ENCODE measurements around the gene TEAD1. TPM values are rescaled to one million over a fixed set of nuclear protein-coding genes. Genes with fewer than 3 reads are reported as not detected.

TEAD1 gene
- total RNA-seq, 2 experiments from 2014 or later = 0.12 to 0.15 TPM

GRCh38 chr11:12886508-12886907 is 212.3 kb downstream of the TEAD1 start:
- Mint-ChIP-seq H3K4me1 (no peaks in the 10 kb centered on the region), H3K36me3 (ENCODE audit: low read depth) (no peaks in the 10 kb centered on the region), H3K27me3 (peaks cover 3% of the 10 kb centered on the region), H3K9me3 (no peaks in the 10 kb centered on the region), H3K27ac (no peak overlapping the region), H3K4me3 (no peak overlapping the region)
- ChIA-PET CTCF (interaction anchor here (1.2 kb wide), 1 partner anchor 556 kb away, joined by 3 read pairs; no protein-coding TSS in a partner anchor), POLR2A (no interaction called here)
- no peak for DNase-seq

- POLR2A ChIA-PET = interaction anchor here (0.5 kb wide), 1 partner anchor 577 kb away, joined by 3 read pairs; no protein-coding TSS in a partner anchor
- no peak overlapping the region for H3K4me3 Mint-ChIP-seq
- H3K36me3 Mint-ChIP-seq (ENCODE audit: low read depth) = no peaks in the 10 kb centered on the region
- CTCF ChIA-PET = interaction anchor here (0.7 to 1.6 kb wide), 6 partner anchors 9 to 557 kb away, joined by 3 to 6 read pairs (median 4); no protein-coding TSS in a partner anchor
- no peaks in the 10 kb centered on the region for H3K4me1 Mint-ChIP-seq
- no peak overlapping the region for H3K27ac Mint-ChIP-seq
- H3K27me3 Mint-ChIP-seq = peaks cover 3% of the 10 kb centered on the region
- H3K9me3 Mint-ChIP-seq = no peaks in the 10 kb centered on the region
- peak; percentile 71 for DNase-seq
These were observed 214.4 kb downstream of the TEAD1 start for GRCh38 chr11:12888525-12889158.

GRCh38 chr11:12889243-12889642 is 215.0 kb downstream of the TEAD1 start:
- Mint-ChIP-seq H3K36me3 (ENCODE audit: low read depth) (no peaks in the 10 kb centered on the region), H3K4me3 (no peak overlapping the region), H3K4me1 (no peaks in the 10 kb centered on the region), H3K27ac (no peak overlapping the region), H3K9me3 (no peaks in the 10 kb centered on the region), H3K27me3 (peaks cover 3% of the 10 kb centered on the region)
- no peak for DNase-seq
- ChIA-PET POLR2A (interaction anchor here (0.5 kb wide), 1 partner anchor 577 kb away, joined by 3 read pairs; no protein-coding TSS in a partner anchor), CTCF (interaction anchor here (1.1 to 1.6 kb wide), 5 partner anchors 9 to 558 kb away, joined by 3 to 6 read pairs (median 4); no protein-coding TSS in a partner anchor)

GRCh38 chr11:12890476-12890875 is 216.3 kb downstream of the TEAD1 start:
- Mint-ChIP-seq H3K36me3 (ENCODE audit: low read depth) (no peaks in the 10 kb centered on the region), H3K9me3 (no peaks in the 10 kb centered on the region), H3K27me3 (peaks cover 8% of the 10 kb centered on the region), H3K4me1 (no peaks in the 10 kb centered on the region), H3K27ac (no peak overlapping the region), H3K4me3 (no peak overlapping the region)
- POLR2A ChIA-PET = no interaction called here
- DNase-seq = no peak
- CTCF ChIA-PET = interaction anchor here (0.8 to 1.7 kb wide), 5 partner anchors 9 to 560 kb away, joined by 3 to 8 read pairs (median 3); no protein-coding TSS in a partner anchor

GRCh38 chr11:12893787-12894672 is 219.8 kb downstream of the TEAD1 start:
- ChIA-PET POLR2A (no interaction called here), CTCF (interaction anchor here (1.3 to 3.1 kb wide), 2 partner anchors 295 to 474 kb away, joined by 3 to 8 read pairs; no protein-coding TSS in a partner anchor)
- Mint-ChIP-seq H3K27me3 (peaks cover 21% of the 10 kb centered on the region), H3K4me1 (no peaks in the 10 kb centered on the region), H3K4me3 (no peak overlapping the region), H3K36me3 (ENCODE audit: low read depth) (no peaks in the 10 kb centered on the region), H3K27ac (no peak overlapping the region), H3K9me3 (no peaks in the 10 kb centered on the region)
- peak; percentile 69 for DNase-seq

GRCh38 chr11:12897390-12897789 is 223.2 kb downstream of the TEAD1 start:
- peaks cover 22% of the 10 kb centered on the region for H3K27me3 Mint-ChIP-seq
- ChIA-PET CTCF (no interaction called here), POLR2A (no interaction called here)
- H3K27ac Mint-ChIP-seq = no peak overlapping the region
- no peaks in the 10 kb centered on the region for H3K9me3 Mint-ChIP-seq
- DNase-seq = no peak
- H3K36me3 Mint-ChIP-seq (ENCODE audit: low read depth) = no peaks in the 10 kb centered on the region
- peaks cover 7% of the 10 kb centered on the region for H3K4me1 Mint-ChIP-seq
- no peak overlapping the region for H3K4me3 Mint-ChIP-seq

- H3K4me1 Mint-ChIP-seq = peaks cover 7% of the 10 kb centered on the region
- no peak overlapping the region for H3K27ac Mint-ChIP-seq
- H3K4me3 Mint-ChIP-seq = no peak overlapping the region
- ChIA-PET POLR2A (no interaction called here), CTCF (interaction anchor here (0.7 to 0.9 kb wide), 2 partner anchors 9 to 416 kb away, joined by 3 read pairs; no protein-coding TSS in a partner anchor)
- DNase-seq = no peak
- peaks cover 22% of the 10 kb centered on the region for H3K27me3 Mint-ChIP-seq
- no peaks in the 10 kb centered on the region for H3K9me3 Mint-ChIP-seq
- H3K36me3 Mint-ChIP-seq (ENCODE audit: low read depth) = no peaks in the 10 kb centered on the region
These were observed 223.6 kb downstream of the TEAD1 start for GRCh38 chr11:12897867-12898266.

GRCh38 chr11:12900496-12900895 is 226.3 kb downstream of the TEAD1 start:
- Mint-ChIP-seq H3K4me1 (peaks cover 7% of the 10 kb centered on the region), H3K27me3 (peaks cover 20% of the 10 kb centered on the region), H3K27ac (no peak overlapping the region), H3K36me3 (ENCODE audit: low read depth) (no peaks in the 10 kb centered on the region), H3K4me3 (no peak overlapping the region), H3K9me3 (no peaks in the 10 kb centered on the region)
- no peak for DNase-seq
- ChIA-PET CTCF (no interaction called here), POLR2A (no interaction called here)

- H3K4me3 Mint-ChIP-seq = no peak overlapping the region
- H3K27ac Mint-ChIP-seq = no peak overlapping the region
- no peaks in the 10 kb centered on the region for H3K36me3 Mint-ChIP-seq (ENCODE audit: low read depth)
- peaks cover 12% of the 10 kb centered on the region for H3K27me3 Mint-ChIP-seq
- DNase-seq = no peak
- H3K9me3 Mint-ChIP-seq = no peaks in the 10 kb centered on the region
- ChIA-PET CTCF (interaction anchor here (2.0 kb wide), 1 partner anchor 302 kb away, joined by 5 read pairs; no protein-coding TSS in a partner anchor), POLR2A (no interaction called here)
- peaks cover 7% of the 10 kb centered on the region for H3K4me1 Mint-ChIP-seq
These were observed 227.1 kb downstream of the TEAD1 start for GRCh38 chr11:12901272-12901671.

- ChIA-PET CTCF (interaction anchor here (0.6 to 2.0 kb wide), 2 partner anchors 9 to 302 kb away, joined by 3 to 5 read pairs; no protein-coding TSS in a partner anchor), POLR2A (no interaction called here)
- Mint-ChIP-seq H3K4me3 (no peak overlapping the region), H3K36me3 (ENCODE audit: low read depth) (no peaks in the 10 kb centered on the region), H3K27me3 (peaks cover 5% of the 10 kb centered on the region), H3K4me1 (peaks cover 7% of the 10 kb centered on the region), H3K9me3 (no peaks in the 10 kb centered on the region), H3K27ac (no peak overlapping the region)
- no peak for DNase-seq
These were observed 227.8 kb downstream of the TEAD1 start for GRCh38 chr11:12901874-12902481.

- no peak for DNase-seq
- ChIA-PET CTCF (interaction anchor here (0.6 to 2.1 kb wide), 4 partner anchors 14 to 583 kb away, joined by 3 to 5 read pairs (median 4); no protein-coding TSS in a partner anchor), POLR2A (no interaction called here)
- H3K4me3 Mint-ChIP-seq = no peak overlapping the region
- H3K27ac Mint-ChIP-seq = no peak overlapping the region
- peaks cover 7% of the 10 kb centered on the region for H3K4me1 Mint-ChIP-seq
- H3K36me3 Mint-ChIP-seq (ENCODE audit: low read depth) = no peaks in the 10 kb centered on the region
- peaks cover 6% of the 10 kb centered on the region for H3K27me3 Mint-ChIP-seq
- no peaks in the 10 kb centered on the region for H3K9me3 Mint-ChIP-seq
These were observed 228.7 kb downstream of the TEAD1 start for GRCh38 chr11:12902791-12903486.

- Mint-ChIP-seq H3K36me3 (ENCODE audit: low read depth) (no peaks in the 10 kb centered on the region), H3K27ac (no peak overlapping the region), H3K4me3 (no peak overlapping the region), H3K27me3 (peaks cover 4% of the 10 kb centered on the region), H3K4me1 (peaks cover 7% of the 10 kb centered on the region), H3K9me3 (no peaks in the 10 kb centered on the region)
- ChIA-PET POLR2A (no interaction called here), CTCF (interaction anchor here (0.9 kb wide), 1 partner anchor 9 kb away, joined by 3 read pairs; no protein-coding TSS in a partner anchor)
- DNase-seq = no peak
These were observed 231.2 kb downstream of the TEAD1 start for GRCh38 chr11:12905435-12905834.

All from activated CD4-positive, alpha-beta T cell treated with anti-CD3 and anti-CD28 coated beads, Interleukin-2, amount 10 ng/mL, durations not matched to agents 7 days and 5 days (primary cell).